ENCODE measurements around the gene CLDN15.
"Not testable (repeated sequence)": the region's sequence is repeated elsewhere in the genome, so short reads cannot be mapped to it uniquely, and the experiment has no call there.

The CLDN15 gene, protein sequence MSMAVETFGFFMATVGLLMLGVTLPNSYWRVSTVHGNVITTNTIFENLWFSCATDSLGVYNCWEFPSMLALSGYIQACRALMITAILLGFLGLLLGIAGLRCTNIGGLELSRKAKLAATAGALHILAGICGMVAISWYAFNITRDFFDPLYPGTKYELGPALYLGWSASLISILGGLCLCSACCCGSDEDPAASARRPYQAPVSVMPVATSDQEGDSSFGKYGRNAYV

GRCh38 chr7:101237206-101238067 lies at the start of gene CLDN15:
CLDN15 (minus strand) TSS chr7:101237802; CDS start chr7:101237581, 221 bp downstream.
- no peak for DNase-seq (ENCODE audit: low spot score)

- DNase-seq (ENCODE audit: low spot score) = no peak
Measured at GRCh38 chr7:101287032-101287431, 49.4 kb upstream of the CLDN15 start.

GRCh38 chr7:101285880-101286279 lies 48.3 kb upstream of the CLDN15 start:
- DNase-seq (ENCODE audit: low spot score) = not testable (repeated sequence)

- no peak for DNase-seq (ENCODE audit: low spot score)
Measured at GRCh38 chr7:101285171-101285570, 47.6 kb upstream of the CLDN15 start.

- DNase-seq (ENCODE audit: low spot score) = not testable (repeated sequence)
Measured at GRCh38 chr7:101280912-101281311, 43.3 kb upstream of the CLDN15 start.

DNA sequence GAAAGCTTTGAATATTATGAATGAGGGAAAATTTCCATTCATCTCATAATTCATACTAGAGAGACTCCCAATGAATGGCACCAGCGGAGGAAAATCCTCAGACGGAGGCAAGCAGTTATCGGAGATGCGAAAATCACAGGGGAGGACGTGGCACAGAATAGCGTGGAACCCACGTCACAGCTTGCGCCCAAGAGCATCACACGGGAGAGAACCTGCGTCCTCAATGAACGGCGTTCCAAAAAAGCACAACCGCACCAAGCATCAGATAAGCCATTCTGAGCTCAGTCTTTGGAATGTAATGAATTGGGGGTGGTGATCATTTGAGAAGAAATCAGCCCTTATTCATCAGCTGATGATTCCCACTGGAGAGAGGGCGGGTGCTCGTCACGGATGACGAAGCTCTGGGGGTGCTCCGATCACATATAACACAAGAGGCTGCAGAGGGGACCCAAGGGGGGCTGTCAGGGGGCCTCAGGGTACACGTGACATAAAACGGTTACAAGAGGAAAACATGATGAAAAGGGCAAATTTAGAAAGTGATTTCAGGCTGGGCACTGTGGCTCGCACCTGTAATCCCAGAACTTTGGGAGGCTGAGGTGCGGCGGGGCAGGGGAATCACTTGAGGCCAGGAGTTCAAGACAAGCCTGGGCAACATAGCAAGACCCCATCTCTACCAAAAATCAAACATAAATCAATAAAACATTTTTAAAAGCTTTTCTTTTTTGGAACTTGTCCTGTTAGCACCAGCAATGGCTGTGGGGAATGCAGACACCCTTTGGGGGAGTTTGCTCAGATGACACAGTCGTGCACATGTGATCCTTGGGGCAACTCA lies 41.1 kb upstream of the CLDN15 start:
- no peak for DNase-seq (ENCODE audit: low spot score)

DNA sequence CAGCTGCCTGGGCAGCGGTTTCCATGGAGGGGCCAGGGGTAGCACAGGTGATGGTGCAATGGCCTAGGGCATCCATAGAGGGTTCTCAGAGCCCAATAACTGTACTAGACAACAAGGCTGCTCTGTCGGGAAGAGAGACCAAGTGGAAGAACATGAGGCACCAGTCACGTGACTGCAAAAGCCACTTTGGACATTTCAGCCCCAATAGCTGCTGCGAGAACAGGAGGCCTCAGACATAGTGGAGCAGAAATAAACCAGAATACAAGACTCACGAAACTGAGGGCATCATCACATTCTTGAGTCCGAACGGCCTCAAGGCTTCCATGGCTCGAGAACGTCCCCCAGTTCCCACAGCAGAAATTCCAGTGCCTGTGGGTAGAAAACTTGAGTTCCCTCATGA lies 39.6 kb upstream of the CLDN15 start:
- DNase-seq (ENCODE audit: low spot score) = no peak

GRCh38 chr7:101273206-101273605 lies 35.6 kb upstream of the CLDN15 start:
- no peak for DNase-seq (ENCODE audit: low spot score)

DNA sequence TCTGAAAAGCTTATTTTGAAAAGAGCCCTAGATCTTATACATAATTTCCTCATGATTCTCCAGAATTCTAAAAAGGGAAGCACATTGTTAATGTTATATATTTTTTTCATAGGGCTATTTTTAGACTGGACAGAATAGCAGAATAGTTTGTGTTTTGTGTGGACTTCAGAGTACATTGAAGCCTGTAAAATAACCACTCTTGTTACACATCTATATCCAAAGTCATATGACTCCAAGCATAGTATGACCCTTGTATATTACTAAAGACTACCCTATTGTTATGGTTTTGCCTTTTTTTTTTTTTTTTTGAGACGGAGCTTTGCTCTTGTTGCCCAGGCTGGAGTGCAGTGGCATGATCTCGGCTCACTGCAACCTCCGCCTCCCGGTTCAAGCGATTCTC lies 33.4 kb upstream of the CLDN15 start:
- no peak for DNase-seq (ENCODE audit: low spot score)

GRCh38 chr7:101269664-101270063 lies 32.1 kb upstream of the CLDN15 start:
- no peak for DNase-seq (ENCODE audit: low spot score)

DNA sequence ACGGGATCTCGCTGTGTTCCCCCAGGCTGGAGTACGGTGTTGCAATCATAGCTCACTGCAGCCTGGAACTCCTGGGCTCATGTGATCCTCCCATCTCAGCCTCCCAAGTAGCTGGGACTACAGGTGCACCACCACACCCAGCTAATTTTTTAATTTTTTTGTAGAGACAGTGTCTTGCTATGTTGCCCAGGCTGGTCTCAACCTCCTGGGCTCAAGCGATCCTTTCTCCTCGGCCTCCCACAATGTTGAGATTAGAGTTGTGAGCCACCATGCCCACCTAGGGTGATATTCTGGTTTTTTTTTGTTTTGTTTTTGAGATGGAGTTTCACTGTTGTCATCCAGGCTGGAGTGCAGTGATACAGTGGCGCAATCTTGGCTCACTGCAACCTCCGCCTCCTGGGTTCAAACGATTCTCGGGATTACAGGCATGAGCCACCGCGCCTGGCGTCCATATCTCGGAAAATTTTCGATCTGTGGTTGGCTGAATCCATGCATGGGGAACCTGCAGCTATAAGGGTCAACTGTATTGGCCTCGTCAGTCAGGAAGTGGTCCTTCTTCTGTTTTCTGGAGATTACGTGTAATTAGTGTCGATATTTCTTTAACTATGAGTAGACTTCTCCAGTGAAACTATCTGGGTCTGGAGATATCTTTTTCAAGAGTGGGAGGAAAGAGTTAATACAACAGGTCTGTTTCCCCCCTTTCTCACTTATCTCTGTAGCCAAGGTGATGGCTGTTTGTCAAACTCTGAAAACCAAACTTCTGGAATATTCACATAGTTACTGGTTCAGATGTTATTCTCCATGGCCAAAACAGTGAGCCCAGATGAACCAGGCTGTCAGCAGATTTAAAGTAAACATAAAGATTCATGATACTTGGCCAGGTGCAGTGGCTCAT lies 28.3 kb upstream of the CLDN15 start:
- no peak for DNase-seq (ENCODE audit: low spot score)

DNA sequence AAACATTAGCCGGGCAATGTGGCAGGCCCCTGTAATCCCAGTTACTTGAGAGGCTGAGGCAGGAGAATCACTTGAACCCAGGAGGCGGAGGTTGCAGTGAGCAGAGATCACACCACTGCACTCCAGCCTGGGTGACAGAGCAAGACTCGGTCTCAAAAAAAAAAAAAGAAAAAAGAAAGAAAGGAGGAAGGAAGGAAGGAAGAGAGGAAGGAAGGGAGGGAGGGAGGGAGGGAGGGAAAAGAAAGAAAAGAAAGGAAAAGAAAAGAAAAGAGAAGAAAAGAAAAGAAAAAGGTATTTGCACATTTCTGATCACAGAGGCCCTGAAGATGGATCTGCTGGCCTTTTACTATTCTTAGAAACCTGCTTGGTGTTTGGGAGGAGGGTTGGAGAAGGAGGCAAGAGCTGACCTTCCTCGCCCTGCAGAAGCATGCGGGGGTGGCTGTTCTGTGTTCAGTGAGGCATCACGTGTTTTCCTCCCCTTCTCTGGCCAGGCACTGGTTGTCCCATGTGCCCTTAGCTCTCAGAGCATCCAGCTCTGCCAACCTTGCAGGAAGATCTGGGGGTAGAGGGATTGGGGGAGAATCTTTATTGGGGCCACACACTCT lies 26.6 kb upstream of the CLDN15 start:
- peak; percentile 49 for DNase-seq (ENCODE audit: low spot score)

DNA sequence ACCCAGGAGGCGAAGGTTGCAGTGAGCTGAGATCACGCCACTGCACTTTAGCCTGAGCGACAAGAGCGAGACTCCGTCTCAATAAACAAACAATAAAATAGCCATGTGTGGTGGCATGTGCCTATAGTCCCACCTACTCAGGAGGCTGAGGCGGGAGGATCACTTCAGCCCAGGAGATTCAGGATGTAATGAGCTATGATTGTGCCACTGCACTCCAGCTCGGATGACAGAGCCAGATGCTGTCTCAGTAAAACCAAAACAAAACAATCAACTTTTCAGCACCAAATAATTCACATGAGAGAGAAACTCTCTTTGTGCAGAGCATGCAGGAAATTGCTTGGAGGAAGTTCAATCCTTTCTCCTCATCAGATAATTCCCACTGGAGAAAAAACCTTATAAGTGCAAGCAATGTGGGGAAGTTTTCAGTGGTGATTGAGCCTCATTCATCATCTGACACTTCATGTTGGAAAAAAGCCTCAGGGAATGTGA lies 20.7 kb upstream of the CLDN15 start:
- DNase-seq (ENCODE audit: low spot score) = no peak

DNA sequence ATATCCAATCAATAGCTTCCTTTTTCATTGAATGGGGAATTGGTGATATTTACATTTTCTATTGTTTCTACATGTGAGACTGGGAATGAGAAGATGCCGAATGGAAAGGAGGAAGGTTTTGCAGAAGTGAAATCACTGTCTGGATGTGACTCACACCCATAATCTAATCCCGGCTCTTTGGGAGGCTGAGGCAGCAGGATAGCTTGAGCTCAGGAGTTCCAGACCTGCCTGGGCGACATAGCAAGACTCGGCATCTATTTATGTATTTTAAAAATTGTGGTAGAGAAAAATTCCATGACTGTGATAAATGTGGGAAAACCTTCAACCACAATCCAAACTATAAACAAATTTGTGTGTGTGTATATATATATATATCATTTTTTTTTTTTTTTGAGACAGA lies 18.2 kb upstream of the CLDN15 start:
- no peak for DNase-seq (ENCODE audit: low spot score)

- DNase-seq (ENCODE audit: low spot score) = not testable (repeated sequence)
Measured at GRCh38 chr7:101253199-101253598, 15.6 kb upstream of the CLDN15 start.

- DNase-seq (ENCODE audit: low spot score) = peak; percentile 100
Measured at GRCh38 chr7:101251871-101252659, 14.5 kb upstream of the CLDN15 start.

DNA sequence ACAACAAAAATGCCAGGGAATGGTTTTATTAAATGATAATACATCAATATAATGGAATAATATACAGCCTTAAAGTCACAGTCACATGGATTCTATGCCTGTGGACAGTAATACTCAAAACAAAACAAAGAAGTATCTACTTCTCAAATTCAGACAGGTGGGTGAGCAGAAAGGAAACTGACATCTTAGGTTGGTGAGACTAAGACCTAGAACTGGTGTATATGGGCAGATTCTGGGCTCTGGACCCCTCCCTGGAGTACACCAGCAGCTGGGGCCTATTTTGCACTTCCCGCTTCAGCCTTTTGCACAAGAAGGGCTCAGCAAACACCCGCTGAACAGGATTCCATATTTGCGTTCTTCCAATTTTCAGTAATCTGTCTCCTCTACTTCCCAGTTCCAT lies 12.7 kb upstream of the CLDN15 start:
- DNase-seq (ENCODE audit: low spot score) = no peak

- DNase-seq (ENCODE audit: low spot score) = no peak
Measured at GRCh38 chr7:101248276-101248675, 10.7 kb upstream of the CLDN15 start.

GRCh38 chr7:101245147-101245668 lies 7.6 kb upstream of the CLDN15 start:
- no peak for DNase-seq (ENCODE audit: low spot score)

All from SW480 (cell line).